IPS-15b (cell line): ENCODE measurements around the gene RDM1.

Experiments used
- H3K27me3 ChIP-seq: one replicate; pipeline ENCODE4 v1.6.1; 2013; ENCODE audit warnings: low read length; ENCODE audit not compliant: control insufficient read depth, insufficient read depth
- H3K36me3 ChIP-seq: one replicate; pipeline ENCODE4 v1.6.1; 2013; ENCODE audit warnings: low read length; ENCODE audit not compliant: control insufficient read depth, insufficient read depth
- H3K4me1 ChIP-seq: one replicate; pipeline ENCODE4 v1.6.1; 2013; ENCODE audit warnings: mild to moderate bottlenecking, low read length; ENCODE audit not compliant: control insufficient read depth, insufficient read depth
- H3K4me3 ChIP-seq: one replicate; pipeline ENCODE4 v1.5.1; 2013; ENCODE audit warnings: low read depth, low read length
- H3K9ac ChIP-seq: one replicate; pipeline ENCODE4 v1.6.1; 2013; ENCODE audit warnings: low read depth, mild to moderate bottlenecking, low read length
- H3K9me3 ChIP-seq: one replicate; pipeline ENCODE4 v1.6.1; 2013; ENCODE audit warnings: mild to moderate bottlenecking, low read length; ENCODE audit not compliant: control insufficient read depth, insufficient read depth

RDM1 gene

DNA sequence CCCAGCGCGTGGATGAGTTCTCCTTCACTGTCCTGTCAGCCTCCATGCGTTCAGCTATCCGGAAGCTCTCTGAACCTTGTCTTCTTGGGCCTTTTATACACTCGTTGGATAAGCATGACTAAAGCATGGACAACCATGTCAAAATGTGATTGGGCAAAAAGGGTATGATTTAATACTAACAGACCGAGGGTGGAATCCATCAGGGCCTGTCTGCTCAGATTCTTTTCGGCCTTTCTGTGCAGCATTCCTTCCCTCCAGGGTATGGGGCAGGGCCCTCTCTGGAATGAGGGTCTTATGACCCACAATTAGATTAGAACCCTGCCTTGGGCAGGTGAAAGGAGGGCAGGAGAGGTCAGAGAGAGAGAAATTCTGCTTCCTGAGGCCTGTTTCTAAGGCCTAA, 36.4 kb downstream of the RDM1 start:
- no peaks in the 10 kb centered on the region for H3K9me3 ChIP-seq
- no peak overlapping the region for H3K9ac ChIP-seq
- no peaks in the 10 kb centered on the region for H3K27me3 ChIP-seq
- H3K4me3 ChIP-seq, result no peak overlapping the region
- H3K4me1 ChIP-seq, result peaks cover 9% of the 10 kb centered on the region
- no peaks in the 10 kb centered on the region for H3K36me3 ChIP-seq

DNA sequence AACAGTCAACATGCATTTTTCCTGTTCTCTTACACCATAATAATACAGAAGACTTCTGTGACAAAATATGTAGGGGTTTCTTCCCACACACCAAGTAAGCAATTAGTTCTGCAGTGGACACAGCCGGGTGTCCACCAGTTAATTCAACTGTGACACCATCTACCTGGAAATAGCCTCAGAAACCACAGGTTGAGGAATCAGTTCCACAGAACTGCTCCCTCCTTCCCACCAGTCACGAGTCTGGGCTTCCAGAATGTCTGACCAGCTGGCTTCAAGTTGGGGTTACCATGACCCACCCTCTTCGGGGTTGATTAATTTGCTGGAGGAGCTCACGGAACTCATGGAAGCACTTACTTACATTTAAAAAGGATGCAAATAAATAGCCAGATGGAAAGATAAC, 36.8 kb downstream of the RDM1 start:
- no peaks in the 10 kb centered on the region for H3K9me3 ChIP-seq
- no peaks in the 10 kb centered on the region for H3K36me3 ChIP-seq
- H3K4me1 ChIP-seq, result peaks cover 9% of the 10 kb centered on the region
- H3K9ac ChIP-seq, result no peak overlapping the region
- no peaks in the 10 kb centered on the region for H3K27me3 ChIP-seq
- H3K4me3 ChIP-seq, result no peak overlapping the region

DNA sequence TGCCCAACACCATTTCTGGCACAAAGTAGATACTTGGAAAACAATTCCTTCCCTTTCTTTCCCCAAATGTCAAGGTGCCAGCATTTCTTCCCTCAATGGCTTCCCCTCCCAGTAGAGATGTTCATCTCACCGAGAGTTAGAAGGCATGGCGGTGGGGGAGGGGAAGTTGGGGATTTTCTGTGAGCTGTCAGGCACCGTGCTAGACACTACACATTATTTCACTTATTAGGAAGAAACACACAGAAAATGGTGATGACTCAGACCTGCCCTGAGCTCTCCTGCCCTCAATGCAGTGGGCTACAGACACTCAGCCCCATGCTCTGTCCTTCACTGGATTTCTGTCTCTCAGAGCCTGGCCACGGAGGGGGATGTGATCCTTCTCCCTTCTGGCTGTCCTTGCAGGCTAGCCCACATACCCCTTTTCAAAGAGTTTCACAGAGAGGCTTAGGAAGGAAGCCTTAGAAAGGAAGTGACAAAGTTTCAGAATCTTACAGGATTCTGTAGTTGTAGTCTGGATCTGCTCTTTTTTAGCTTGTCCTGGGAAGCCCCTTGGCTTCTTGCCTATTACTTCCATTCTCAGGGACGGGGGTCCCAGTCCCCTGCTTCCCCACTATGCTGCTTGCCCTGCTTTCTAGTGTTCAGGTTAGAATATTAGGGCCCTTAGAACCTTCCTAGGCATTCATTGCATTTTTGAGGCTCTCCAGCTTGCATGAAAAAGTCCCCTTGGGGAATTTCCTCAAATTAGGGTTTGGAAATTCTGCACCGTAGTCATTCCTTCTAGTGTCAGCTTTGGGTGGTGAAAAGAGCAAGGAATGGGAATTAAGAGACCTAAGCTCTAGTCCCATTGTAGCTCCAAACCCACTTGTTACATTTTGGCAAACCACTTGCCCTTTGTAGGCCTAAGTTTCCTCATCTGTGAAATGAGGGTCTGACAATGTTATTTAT, 38.2 kb downstream of the RDM1 start:
- Histone ChIP-seq H3K9ac (no peak overlapping the region), H3K36me3 (no peaks in the 10 kb centered on the region), H3K4me1 (peaks cover 9% of the 10 kb centered on the region), H3K9me3 (no peaks in the 10 kb centered on the region), H3K4me3 (no peak overlapping the region), H3K27me3 (no peaks in the 10 kb centered on the region)

DNA sequence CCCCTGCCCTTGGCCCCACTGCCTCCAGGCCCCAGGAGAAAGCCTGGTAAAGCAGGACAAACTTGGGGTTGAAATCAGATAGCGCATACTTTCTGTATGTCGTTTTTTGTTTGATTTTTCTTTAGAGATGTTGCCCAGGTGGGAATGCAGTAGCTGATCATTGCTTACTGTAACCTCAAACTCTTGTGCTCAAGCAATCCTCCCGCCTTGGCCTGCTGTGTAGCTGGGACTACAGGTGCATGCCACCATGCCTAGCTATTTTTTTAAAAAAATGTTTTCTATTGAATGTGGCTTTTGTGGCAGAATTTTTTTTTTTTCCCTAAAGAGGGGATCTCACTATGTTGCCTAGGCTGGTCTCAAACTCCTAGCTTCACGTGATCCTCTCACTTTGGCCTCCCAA, 39.3 kb downstream of the RDM1 start:
- no peak overlapping the region for H3K4me3 ChIP-seq
- no peaks in the 10 kb centered on the region for H3K36me3 ChIP-seq
- H3K9me3 ChIP-seq, result no peaks in the 10 kb centered on the region
- H3K9ac ChIP-seq, result no peak overlapping the region
- peaks cover 9% of the 10 kb centered on the region for H3K4me1 ChIP-seq
- H3K27me3 ChIP-seq, result no peaks in the 10 kb centered on the region

DNA sequence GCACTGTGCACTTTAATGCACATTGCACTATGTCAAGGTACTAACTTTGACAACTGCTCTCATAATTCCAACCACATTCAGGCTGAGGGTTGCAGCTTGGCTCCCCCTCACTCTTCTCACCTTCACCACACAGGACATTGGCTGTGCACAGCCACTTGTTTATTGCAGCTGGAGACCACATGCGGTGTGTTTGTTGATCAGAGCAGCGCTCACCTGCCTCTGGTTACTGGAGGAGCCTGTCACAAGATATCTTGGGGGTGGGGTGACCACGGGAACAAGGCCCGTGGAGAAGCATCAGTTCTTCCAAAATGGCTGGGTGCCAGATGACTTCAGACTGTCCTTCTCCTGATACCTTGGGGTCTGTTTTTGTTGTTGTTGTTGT, 39.8 kb downstream of the RDM1 start:
- H3K27me3 ChIP-seq, result no peaks in the 10 kb centered on the region
- H3K36me3 ChIP-seq, result no peaks in the 10 kb centered on the region
- no peak overlapping the region for H3K4me3 ChIP-seq
- no peak overlapping the region for H3K9ac ChIP-seq
- peaks cover 9% of the 10 kb centered on the region for H3K4me1 ChIP-seq
- no peaks in the 10 kb centered on the region for H3K9me3 ChIP-seq

DNA sequence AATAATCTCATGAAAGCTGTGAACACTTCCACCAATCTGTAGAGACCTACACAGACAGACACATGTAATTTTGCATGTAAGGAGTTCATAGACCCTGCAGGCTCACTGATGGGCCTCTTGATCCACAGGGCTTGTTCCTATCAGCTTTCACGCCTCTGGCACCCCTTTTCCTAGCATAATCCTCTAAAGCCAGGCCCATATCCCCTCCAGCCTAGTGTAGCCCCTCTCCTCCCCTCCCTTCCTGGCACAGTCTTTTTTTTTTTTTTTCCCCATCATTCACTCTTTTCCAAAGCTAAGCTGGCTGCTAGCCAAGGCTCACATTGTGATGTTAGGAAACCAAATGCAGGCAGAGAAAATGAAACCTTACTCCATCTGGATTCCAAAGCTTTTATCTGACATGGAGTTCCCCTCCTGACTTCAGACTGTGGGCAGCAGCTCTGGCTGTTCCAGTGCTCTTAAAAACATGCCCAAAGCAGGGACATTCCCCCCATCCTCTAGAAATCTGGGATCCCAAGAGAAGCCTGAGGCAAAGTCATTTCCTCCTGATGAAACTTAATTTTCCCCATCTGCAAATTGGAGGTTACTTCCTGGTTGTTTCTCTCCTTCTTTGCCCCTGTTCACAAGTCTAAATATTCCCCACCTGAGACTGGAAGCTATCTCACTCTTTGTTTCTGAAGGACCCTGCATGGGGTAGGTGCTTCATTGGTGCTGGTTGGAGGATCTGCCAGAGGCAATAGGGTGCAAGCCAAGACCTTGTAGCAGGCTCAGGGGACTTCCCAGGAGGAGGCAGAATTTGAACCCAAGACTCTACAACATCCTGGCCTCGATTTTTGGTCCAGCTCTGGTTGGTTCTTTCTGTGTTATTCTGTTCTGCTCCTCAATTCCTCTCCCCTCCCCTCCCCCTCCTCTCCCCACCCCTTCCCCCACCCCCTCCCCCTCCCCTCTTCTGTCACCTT, 40.5 kb downstream of the RDM1 start:
- H3K9ac ChIP-seq, result no peak overlapping the region
- peaks cover 9% of the 10 kb centered on the region for H3K4me1 ChIP-seq
- no peaks in the 10 kb centered on the region for H3K27me3 ChIP-seq
- H3K4me3 ChIP-seq, result no peak overlapping the region
- H3K36me3 ChIP-seq, result no peaks in the 10 kb centered on the region
- no peaks in the 10 kb centered on the region for H3K9me3 ChIP-seq

DNA sequence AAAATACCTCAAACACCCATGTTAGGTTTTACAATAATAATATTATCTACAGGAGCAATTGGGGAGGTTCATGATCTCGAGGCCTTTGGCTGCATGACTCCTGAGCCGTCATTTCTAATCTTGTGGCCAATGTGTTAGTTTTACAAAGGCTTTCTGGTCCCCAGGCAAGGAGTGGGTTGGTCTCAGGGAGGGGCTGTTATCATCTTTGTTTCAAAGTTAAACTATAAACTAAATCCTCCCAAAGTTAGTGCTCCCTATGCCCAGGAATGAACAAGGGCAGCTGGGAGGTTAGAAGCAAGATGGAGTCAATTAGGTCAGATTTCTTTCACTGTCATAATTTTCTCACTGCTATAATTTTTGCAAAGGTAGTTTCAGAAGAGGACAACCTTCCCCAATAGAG, 41.3 kb downstream of the RDM1 start:
- Histone ChIP-seq H3K4me3 (no peak overlapping the region), H3K36me3 (no peaks in the 10 kb centered on the region), H3K9me3 (no peaks in the 10 kb centered on the region), H3K4me1 (peaks cover 9% of the 10 kb centered on the region), H3K9ac (no peak overlapping the region), H3K27me3 (no peaks in the 10 kb centered on the region)

DNA sequence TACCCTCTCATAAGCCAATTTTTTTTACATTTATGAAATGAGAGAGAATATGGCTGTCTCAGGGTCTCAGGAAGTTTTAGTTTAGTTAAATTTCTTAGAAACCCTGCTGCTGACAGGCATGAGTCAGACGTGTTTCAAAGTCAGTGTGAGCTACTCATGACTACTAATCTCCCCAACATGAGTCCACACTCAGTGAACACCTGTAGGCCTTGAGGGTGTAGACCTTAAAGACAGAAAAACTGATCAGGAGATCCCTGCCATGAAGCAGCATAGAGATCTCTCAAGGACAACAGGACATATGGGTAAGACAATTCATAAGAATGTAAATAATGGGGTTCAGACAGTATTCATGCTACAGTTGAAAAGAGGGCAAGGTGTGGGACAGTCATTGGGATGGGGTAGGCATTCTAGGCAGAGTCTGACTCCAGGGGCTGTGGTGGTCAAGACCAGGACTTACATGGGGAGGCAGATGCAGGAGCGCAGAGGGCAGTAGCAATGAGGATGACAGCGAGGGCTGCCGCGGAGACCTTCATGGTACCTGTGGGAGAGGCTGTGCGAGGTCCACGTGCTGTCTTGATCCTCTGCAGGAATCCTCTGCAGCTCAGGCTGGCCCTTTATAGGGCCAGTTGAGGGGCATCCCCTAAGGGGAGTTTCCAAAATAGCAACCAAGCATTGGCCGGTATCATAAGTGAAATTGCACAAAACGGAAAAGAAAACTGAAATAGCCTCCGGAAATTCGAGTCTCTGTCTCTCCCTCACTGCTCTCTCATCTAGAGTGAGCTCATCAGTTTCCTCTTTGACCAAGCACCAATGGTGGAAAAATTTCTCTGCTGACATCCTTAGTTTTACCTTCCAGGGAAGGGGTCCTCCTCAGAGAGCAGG, 50.6 kb downstream of the RDM1 start, which contains the start of gene CCL5:
Gene CCL5, minus strand, starts transcription at position 588 of the 882 bp plus-strand sequence.
- no peak within 1 kb of the TSS for H3K9ac ChIP-seq
- H3K4me3 ChIP-seq, result no peak within 1 kb of the TSS
- no peaks in the 10 kb centered on the region for H3K9me3 ChIP-seq
- no peaks in the 10 kb centered on the region for H3K36me3 ChIP-seq
- H3K27me3 ChIP-seq, result no peaks in the 10 kb centered on the region
- H3K4me1 ChIP-seq, result no peaks in the 10 kb centered on the region

DNA sequence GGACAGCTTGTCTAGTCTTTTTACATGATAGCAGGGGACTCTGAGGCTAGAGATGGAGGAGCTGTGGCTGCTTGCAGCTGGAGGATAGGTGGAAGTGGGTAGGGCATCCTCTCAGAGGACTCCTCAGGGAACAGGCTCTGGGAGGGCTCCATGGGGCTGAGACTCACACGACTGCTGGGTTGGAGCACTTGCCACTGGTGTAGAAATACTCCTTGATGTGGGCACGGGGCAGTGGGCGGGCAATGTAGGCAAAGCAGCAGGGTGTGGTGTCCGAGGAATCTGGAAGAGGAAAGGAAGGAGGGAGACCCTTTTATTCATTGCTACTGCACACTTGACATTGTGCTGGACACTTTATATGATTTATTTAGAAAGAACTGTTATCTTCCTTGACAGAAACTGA, 52.2 kb downstream of the RDM1 start:
- no peak overlapping the region for H3K4me3 ChIP-seq
- no peaks in the 10 kb centered on the region for H3K9me3 ChIP-seq
- H3K27me3 ChIP-seq, result no peaks in the 10 kb centered on the region
- H3K9ac ChIP-seq, result no peak overlapping the region
- no peaks in the 10 kb centered on the region for H3K4me1 ChIP-seq
- no peaks in the 10 kb centered on the region for H3K36me3 ChIP-seq

DNA sequence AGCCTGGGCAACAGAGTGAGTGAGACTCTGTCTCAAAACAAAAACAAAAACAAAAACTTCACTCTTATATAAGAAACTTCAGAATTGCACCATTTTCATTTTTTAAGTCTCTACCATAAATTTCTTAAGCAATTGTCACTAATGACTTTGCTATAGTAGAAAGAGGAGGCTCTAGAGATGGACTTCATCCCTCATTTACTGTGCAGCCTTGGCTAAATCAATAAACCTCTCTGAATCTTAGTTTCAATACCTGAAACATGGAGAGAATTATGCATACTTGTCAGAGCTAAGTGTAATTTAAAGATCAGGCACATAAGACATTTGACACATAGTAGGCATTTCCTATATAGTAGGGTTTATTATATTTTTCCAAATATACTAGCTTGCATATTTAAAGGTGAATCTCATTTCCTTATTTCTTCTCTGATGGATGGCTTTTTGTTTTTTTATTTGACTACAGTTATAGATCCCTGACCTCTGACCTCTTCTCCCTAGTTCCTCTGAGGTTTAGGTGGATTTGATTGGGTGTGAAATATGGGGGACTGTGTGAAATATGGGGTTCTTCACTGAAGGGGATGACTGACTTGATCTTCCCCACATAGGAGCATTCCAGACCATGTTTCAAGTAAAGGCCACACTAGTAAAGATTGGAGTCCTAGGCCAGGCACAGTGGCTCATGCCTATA, 53.1 kb downstream of the RDM1 start:
- H3K9me3 ChIP-seq, result no peaks in the 10 kb centered on the region
- no peaks in the 10 kb centered on the region for H3K27me3 ChIP-seq
- H3K9ac ChIP-seq, result no peak overlapping the region
- H3K36me3 ChIP-seq, result no peaks in the 10 kb centered on the region
- H3K4me3 ChIP-seq, result no peak overlapping the region
- no peaks in the 10 kb centered on the region for H3K4me1 ChIP-seq

DNA sequence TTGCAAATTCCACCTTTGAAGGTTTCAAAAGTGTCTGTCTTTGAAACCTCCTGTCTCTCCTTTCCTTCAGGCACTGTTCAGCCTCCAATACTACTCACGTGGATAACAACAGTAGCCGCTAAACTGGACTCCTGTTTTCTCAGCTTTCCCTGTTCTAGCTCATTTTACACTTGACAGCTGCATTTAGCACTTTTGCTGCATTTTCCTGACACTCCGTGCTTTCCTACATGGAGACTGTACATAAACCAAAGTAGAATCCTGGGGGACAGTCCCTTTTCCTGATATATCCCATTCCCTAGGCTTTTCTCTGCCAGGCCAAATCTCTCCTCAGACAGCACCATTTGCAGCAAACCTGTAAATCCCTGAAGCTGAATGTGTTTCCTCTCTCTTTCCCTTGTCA, 54.0 kb downstream of the RDM1 start:
- Histone ChIP-seq H3K4me3 (no peak overlapping the region), H3K9ac (no peak overlapping the region), H3K36me3 (no peaks in the 10 kb centered on the region), H3K4me1 (no peaks in the 10 kb centered on the region), H3K27me3 (no peaks in the 10 kb centered on the region), H3K9me3 (no peaks in the 10 kb centered on the region)
